Endothelial cell of umbilical vein (primary cell): ENCODE results near the gene LCAT. TPM values are rescaled to one million over a fixed set of nuclear protein-coding genes. Genes with fewer than 3 reads are reported as not detected.

ENCODE experiments used
- BruUV-seq: library from RNA; stranded (reverse); fragments of 400-500 nt; replicated peaks from 2 replicates; lab custom pipeline; 2021; lab: Mats Ljungman, UMichigan
- CTCF ChIA-PET: fragments of 300-600, 350-600 bp; sonication (Branson Sonifier 250); formaldehyde crosslinking; loops from one replicate; lab custom pipeline; 2021; ENCODE audit warnings: antibody characterized with exemption, inconsistent platforms; lab: Charles Lee
- POLR2A ChIA-PET: fragments of 300-600, 350-600 bp; sonication (Branson Sonifier 250); formaldehyde crosslinking; loops from one replicate; lab custom pipeline; 2021; ENCODE audit warnings: antibody characterized with exemption, inconsistent platforms; lab: Charles Lee
- DNase-seq: peaks from one replicate; pipeline ENCODE4 v3.0.0-alpha.2; 2011; ENCODE audit warnings: low read depth, low spot score
- FAIRE-seq: peaks from 2 replicates; lab custom pipeline; 2011; peaks lifted over from hg19 to GRCh38; lab: Jason Lieb, UNC
- H2AFZ ChIP-seq: 2 replicates; pipeline ENCODE4 v1.6.0; 2012; ENCODE audit warnings: low read depth, low read length, control low read depth, inconsistent platforms
- H3K27ac ChIP-seq: 2 replicates; pipeline ENCODE4 v1.5.1; 2011; ENCODE audit warnings: low read depth, mild to moderate bottlenecking, control low read depth, low read length, moderate library complexity; ENCODE audit not compliant: insufficient read depth
- H3K27me3 ChIP-seq, 2 experiments: 2 replicates each; pipeline versions ENCODE4 v1.6.0 to v1.6.1; 2011; ENCODE audit warnings: low read length in 2 of 2, mixed read lengths in 1 of 2; ENCODE audit not compliant: control insufficient read depth in 2 of 2, insufficient read depth in 2 of 2
- H3K36me3 ChIP-seq, 2 experiments: 2 replicates in 1 of 2; 3 replicates in 1 of 2; pipeline ENCODE4 v1.5.1; 2011; ENCODE audit warnings: low read length in 2 of 2, mild to moderate bottlenecking in 1 of 2, moderate library complexity in 1 of 2; ENCODE audit not compliant: control insufficient read depth in 2 of 2, insufficient read depth in 2 of 2; ENCODE audit errors: extremely low read depth in 1 of 2
- H3K4me1 ChIP-seq: 3 replicates; pipeline ENCODE4 v1.5.1; 2011; ENCODE audit warnings: mild to moderate bottlenecking, low read length; ENCODE audit not compliant: control insufficient read depth, insufficient read depth; ENCODE audit errors: extremely low read depth
- H3K4me2 ChIP-seq: 2 replicates; pipeline ENCODE4 v1.6.1; 2011; ENCODE audit warnings: low read length, control low read depth, mixed read lengths; ENCODE audit not compliant: insufficient read depth
- H3K4me3 ChIP-seq, 3 experiments: fragments of 200-600 bp in 1 of 3; sonication (generic), shearing (Covaris generic) in 1 of 3; replicated peaks in 1 of 3; 2 replicates each; pipeline ENCODE4 v1.5.1; 2011 to 2016; ENCODE audit warnings: control low read depth in 3 of 3, low read length in 3 of 3, mild to moderate bottlenecking in 2 of 3, inconsistent platforms in 1 of 3, low read depth in 1 of 3, moderate library complexity in 1 of 3; ENCODE audit not compliant: insufficient read depth in 1 of 3
- H3K79me2 ChIP-seq: 2 replicates; pipeline ENCODE4 v1.6.0; 2012; ENCODE audit warnings: low read length, inconsistent platforms; ENCODE audit not compliant: control insufficient read depth, insufficient read depth
- H3K9ac ChIP-seq: replicated peaks from 2 replicates; pipeline ENCODE3; 2011; ENCODE audit warnings: low read length, control low read depth; ENCODE audit not compliant: insufficient read depth; ENCODE audit errors: extremely low read depth
- H3K9me1 ChIP-seq: replicated peaks from 3 replicates; pipeline ENCODE4 v1.6.0; 2011; ENCODE audit warnings: mild to moderate bottlenecking, low read length; ENCODE audit not compliant: control insufficient read depth, insufficient read depth; ENCODE audit errors: extremely low read depth
- H3K9me3 ChIP-seq: replicated peaks from 2 replicates; pipeline ENCODE4 v1.5.1; 2012; ENCODE audit warnings: low read length, inconsistent platforms; ENCODE audit not compliant: control insufficient read depth, insufficient read depth
- H4K20me1 ChIP-seq: replicated peaks from 2 replicates; pipeline ENCODE3; 2011; ENCODE audit warnings: mild to moderate bottlenecking, low read length; ENCODE audit not compliant: control insufficient read depth, insufficient read depth; ENCODE audit errors: extremely low read depth
- CTCF ChIP-seq, 2 donors: IDR thresholded peaks; 1 replicate in 1 of 2; 2 replicates in 1 of 2; pipeline ENCODE4 v1.5.1; 2011; ENCODE audit warnings: low read length in 2 of 2, mild to moderate bottlenecking in 2 of 2, moderate library complexity in 2 of 2, control low read depth in 1 of 2, inconsistent platforms in 1 of 2, low read depth in 1 of 2; ENCODE audit not compliant: insufficient read depth in 1 of 2; ENCODE audit errors: extremely low read depth in 1 of 2
- EZH2 ChIP-seq: IDR thresholded peaks from 2 replicates; pipeline ENCODE4 v1.6.1; 2012; ENCODE audit warnings: borderline replicate concordance, low read depth, mild to moderate bottlenecking, moderate library complexity, low read length, inconsistent platforms; ENCODE audit not compliant: severe bottlenecking
- MAX ChIP-seq: IDR thresholded peaks from 2 replicates; pipeline ENCODE4 v1.6.1; 2011; ENCODE audit not compliant: insufficient read depth, insufficient read length
- MYC ChIP-seq: IDR thresholded peaks from one replicate; pipeline ENCODE4 v1.6.1; 2011; ENCODE audit warnings: mild to moderate bottlenecking, low read depth, low read length
- POLR2AphosphoS5 ChIP-seq: IDR thresholded peaks from 2 replicates; pipeline ENCODE4 v1.6.1; 2012; ENCODE audit warnings: low read depth, mild to moderate bottlenecking, control low read depth, low read length, moderate library complexity; ENCODE audit not compliant: insufficient read depth
- dilution Hi-C: fragments of 300-500 bp; cut with MboI; formaldehyde crosslinking; loops from one replicate; pipeline ENCODE4 v1.15.0; 2019; ENCODE audit warnings: low sequenced_read_pairs; ENCODE audit not compliant: extremely low pct_ligation_motif_present
- intact Hi-C: fragments of 100-400 bp; cut with micrococcal nuclease; formaldehyde crosslinking; loops from one replicate; pipeline ENCODE4 v1.10.0; 2022
- polyA plus RNA-seq, 4 experiments: library from polyadenylated mRNA; depleted of rRNA in 3 of 4; stranded (reverse) in 3 of 4; unstranded in 1 of 4; fragments of >200 nt; gene quantifications; 2 replicates each; pipeline versions ENCODE4 v1.2.1 to v1.2.3, GENCODE V29; 2011 to 2012; ENCODE audit warnings: missing spikeins in 1 of 4
- total RNA-seq: library from RNA; stranded (reverse); gene quantifications from 2 replicates; pipeline ENCODE4 v1.2.3, GENCODE V29; 2021

The LCAT gene
- total and polyA plus RNA-seq, 2 donors (not counting 3 experiments of a cell fraction or from before 2014, with no cell fraction given): 22.6 to 46.1 TPM

GRCh38 chr16:67946128-67946569 is 2.2 kb upstream of the LCAT start:
- Histone ChIP-seq H3K9ac (no peak overlapping the region), H4K20me1 (no peaks in the 10 kb centered on the region), H3K4me2 (no peak overlapping the region), H3K27ac (no peak overlapping the region), H3K36me3 (peaks cover 25 to 82% of the 10 kb centered on the region in 2 experiments), H3K4me3 (no peak overlapping the region), H3K4me1 (no peaks in the 10 kb centered on the region), H2AFZ (no peak overlapping the region), H3K27me3 (no peaks in the 10 kb centered on the region), H3K9me1 (no peaks in the 10 kb centered on the region), H3K79me2 (no peaks in the 10 kb centered on the region), H3K9me3 (no peaks in the 10 kb centered on the region)
- no TSS peak for BruUV-seq
- DNase-seq (no peak), FAIRE-seq (no peak)
- intact Hi-C loops (no loop called here), dilution Hi-C loops (no loop called here)
- CTCF ChIA-PET: interaction anchor here (1.0 to 1.5 kb wide), 5 partner anchors 63 to 425 kb away, joined by 3 to 6 read pairs (median 4); no protein-coding TSS in a partner anchor
- POLR2A ChIA-PET: no interaction called here
- TF ChIP-seq POLR2AphosphoS5 (no peak), MAX (no peak), MYC (no peak), CTCF (IDR thresholded peaks at IDR 0.05; ENCODE audit: extremely low read depth in 1 of 2, insufficient read depth in 1 of 2, low read depth in 1 of 2, low read length in 2 of 2) (no peak), EZH2 (no peak)
